HEK293 (cell line): Measurements from ENCODE around the gene RNPEP.
A peak's percentile ranks its signal among the peaks of the same experiment; 100 is the strongest.

Experiments used
- ATF2 ChIP-seq: fragments of 450-650 bp; formaldehyde crosslinking; IDR thresholded peaks from 2 replicates; pipeline ENCODE4 v1.5.1; 2016; ENCODE audit warnings: missing biosample characterization, missing genetic modification characterization, low read depth
- BCL11A ChIP-seq: fragments of 450-650 bp; formaldehyde crosslinking; IDR thresholded peaks from 2 replicates; pipeline ENCODE4 v1.5.1; 2016; ENCODE audit warnings: low read depth, missing biosample characterization, missing genetic modification characterization
- GLI2 ChIP-seq: fragments of 450-650 bp; formaldehyde crosslinking; IDR thresholded peaks from 2 replicates; pipeline ENCODE4; 2017; ENCODE audit warnings: missing biosample characterization, missing genetic modification characterization, low read depth, borderline replicate concordance
- IKZF3 ChIP-seq: fragments of 450-650 bp; IDR thresholded peaks from 2 replicates; pipeline ENCODE4 v1.5.0; 2018; ENCODE audit warnings: missing biosample characterization, mild to moderate bottlenecking, missing genetic modification characterization, moderate library complexity
- KLF10 ChIP-seq: fragments of 450-650 bp; IDR thresholded peaks from 2 replicates; pipeline ENCODE4 v1.5.1; 2018; ENCODE audit warnings: missing biosample characterization, mild to moderate bottlenecking, missing genetic modification characterization
- KLF8 ChIP-seq: fragments of 450-650 bp; formaldehyde crosslinking; IDR thresholded peaks from 2 replicates; pipeline ENCODE4 v1.5.1; 2016; ENCODE audit warnings: missing biosample characterization, missing genetic modification characterization
- MYNN ChIP-seq: fragments of 450-650 bp; formaldehyde crosslinking; IDR thresholded peaks from 2 replicates; pipeline ENCODE4 v1.5.1; 2016; ENCODE audit warnings: missing biosample characterization, missing genetic modification characterization, borderline replicate concordance
- YY1 ChIP-seq: fragments of 450-650 bp; formaldehyde crosslinking; IDR thresholded peaks from 2 replicates; pipeline ENCODE4 v1.5.1; 2018; ENCODE audit warnings: missing biosample characterization, missing genetic modification characterization
- ZBTB1 ChIP-seq: fragments of 450-650 bp; formaldehyde crosslinking; IDR thresholded peaks from 2 replicates; pipeline ENCODE4 v1.5.1; 2016; ENCODE audit warnings: missing biosample characterization, missing genetic modification characterization
- ZBTB48 ChIP-seq: fragments of 450-650 bp; formaldehyde crosslinking; IDR thresholded peaks from 2 replicates; pipeline ENCODE4 v1.5.1; 2016; ENCODE audit warnings: missing biosample characterization, missing genetic modification characterization
- ZBTB8A ChIP-seq: fragments of 450-650 bp; formaldehyde crosslinking; IDR thresholded peaks from 2 replicates; pipeline ENCODE4 v1.5.1; 2016; ENCODE audit warnings: missing biosample characterization, missing genetic modification characterization
- ZFP41 ChIP-seq: fragments of 450-650 bp; formaldehyde crosslinking; IDR thresholded peaks from 2 replicates; pipeline ENCODE4 v1.5.1; 2016; ENCODE audit warnings: missing biosample characterization, missing genetic modification characterization, borderline replicate concordance
- ZNF132 ChIP-seq: fragments of 450-650 bp; formaldehyde crosslinking; IDR thresholded peaks from 2 replicates; pipeline ENCODE4 v1.5.1; 2017; ENCODE audit warnings: missing biosample characterization, missing genetic modification characterization, borderline replicate concordance
- ZNF175 ChIP-seq: fragments of 450-650 bp; formaldehyde crosslinking; IDR thresholded peaks from 2 replicates; pipeline ENCODE4 v1.5.1; 2016; ENCODE audit warnings: missing biosample characterization, missing genetic modification characterization
- ZNF214 ChIP-seq: fragments of 450-650 bp; formaldehyde crosslinking; IDR thresholded peaks from 2 replicates; pipeline ENCODE4 v1.5.1; 2017; ENCODE audit warnings: missing biosample characterization, mild to moderate bottlenecking, missing genetic modification characterization, borderline replicate concordance
- ZNF292 ChIP-seq: fragments of 450-650 bp; formaldehyde crosslinking; IDR thresholded peaks from 2 replicates; pipeline ENCODE4 v1.5.1; 2016; ENCODE audit warnings: low read depth, missing biosample characterization, missing genetic modification characterization, borderline replicate concordance
- ZNF391 ChIP-seq: fragments of 450-650 bp; formaldehyde crosslinking; IDR thresholded peaks from 2 replicates; pipeline ENCODE4 v1.5.1; 2016; ENCODE audit warnings: low read depth, missing biosample characterization, missing genetic modification characterization, borderline replicate concordance
- ZNF423 ChIP-seq: fragments of 450-650 bp; formaldehyde crosslinking; IDR thresholded peaks from 2 replicates; pipeline ENCODE4 v1.5.1; 2016; ENCODE audit warnings: missing biosample characterization, missing genetic modification characterization
- ZNF501 ChIP-seq: fragments of 450-650 bp; formaldehyde crosslinking; IDR thresholded peaks from 2 replicates; pipeline ENCODE4 v1.5.1; 2016; ENCODE audit warnings: missing biosample characterization, missing genetic modification characterization
- ZNF600 ChIP-seq: fragments of 450-650 bp; formaldehyde crosslinking; IDR thresholded peaks from 2 replicates; pipeline ENCODE4 v1.5.1; 2016; ENCODE audit warnings: missing biosample characterization, missing genetic modification characterization
- ZNF610 ChIP-seq: fragments of 450-650 bp; formaldehyde crosslinking; IDR thresholded peaks from 2 replicates; pipeline ENCODE4 v1.5.1; 2016; ENCODE audit warnings: missing biosample characterization, missing genetic modification characterization, borderline replicate concordance
- ZNF626 ChIP-seq: fragments of 450-650 bp; sonication (Bioruptor Pico); formaldehyde crosslinking; IDR thresholded peaks from 2 replicates; pipeline ENCODE4 v1.5.1; 2018; ENCODE audit warnings: missing biosample characterization, missing genetic modification characterization, inconsistent platforms
- ZNF692 ChIP-seq: fragments of 450-650 bp; formaldehyde crosslinking; IDR thresholded peaks from 2 replicates; pipeline ENCODE4 v1.5.1; 2016; ENCODE audit warnings: missing biosample characterization, missing genetic modification characterization
- ZNF76 ChIP-seq: fragments of 450-650 bp; formaldehyde crosslinking; IDR thresholded peaks from 2 replicates; pipeline ENCODE4; 2016; ENCODE audit warnings: low read depth, missing biosample characterization, missing genetic modification characterization, borderline replicate concordance
- ZNF776 ChIP-seq: fragments of 450-650 bp; formaldehyde crosslinking; IDR thresholded peaks from 2 replicates; pipeline ENCODE4 v1.5.0; 2017; ENCODE audit warnings: missing biosample characterization, missing genetic modification characterization, borderline replicate concordance
- ZSCAN16 ChIP-seq: fragments of 450-650 bp; formaldehyde crosslinking; IDR thresholded peaks from 2 replicates; pipeline ENCODE4 v1.5.1; 2016; ENCODE audit warnings: missing biosample characterization, missing genetic modification characterization
- ZSCAN23 ChIP-seq: fragments of 450-650 bp; formaldehyde crosslinking; IDR thresholded peaks from 2 replicates; pipeline ENCODE4 v1.5.1; 2016; ENCODE audit warnings: missing biosample characterization, missing genetic modification characterization
- ZSCAN30 ChIP-seq: fragments of 450-650 bp; IDR thresholded peaks from 2 replicates; pipeline ENCODE4 v1.5.1; 2018; ENCODE audit warnings: missing biosample characterization, mild to moderate bottlenecking, missing genetic modification characterization, moderate library complexity
- TF ChIP-seq, protein P1 (sequence below): sonication (generic); formaldehyde crosslinking; IDR thresholded peaks from 2 replicates; pipeline ENCODE4 v1.8.1; 2022; ENCODE audit warnings: mild to moderate bottlenecking, moderate library complexity, missing genetic modification reagents
- TF ChIP-seq, protein P2 (sequence below): fragments of 450-650 bp; formaldehyde crosslinking; IDR thresholded peaks from 2 replicates; pipeline ENCODE4 v1.5.1; 2016; ENCODE audit warnings: missing biosample characterization, missing genetic modification characterization, borderline replicate concordance
- TF ChIP-seq, protein P3 (sequence below): fragments of 450-650 bp; formaldehyde crosslinking; IDR thresholded peaks from 2 replicates; pipeline ENCODE4 v1.5.1; 2017; ENCODE audit warnings: missing biosample characterization, missing genetic modification characterization
- TF ChIP-seq, protein P4 (sequence below): fragments of 450-650 bp; formaldehyde crosslinking; IDR thresholded peaks from 2 replicates; pipeline ENCODE4 v1.5.1; 2016; ENCODE audit warnings: missing biosample characterization, missing genetic modification characterization

Gene RNPEP

GRCh38 chr1:202009326-202010179, 27.1 kb downstream of the RNPEP start (continued):
- TF ChIP-seq, protein P1, sequence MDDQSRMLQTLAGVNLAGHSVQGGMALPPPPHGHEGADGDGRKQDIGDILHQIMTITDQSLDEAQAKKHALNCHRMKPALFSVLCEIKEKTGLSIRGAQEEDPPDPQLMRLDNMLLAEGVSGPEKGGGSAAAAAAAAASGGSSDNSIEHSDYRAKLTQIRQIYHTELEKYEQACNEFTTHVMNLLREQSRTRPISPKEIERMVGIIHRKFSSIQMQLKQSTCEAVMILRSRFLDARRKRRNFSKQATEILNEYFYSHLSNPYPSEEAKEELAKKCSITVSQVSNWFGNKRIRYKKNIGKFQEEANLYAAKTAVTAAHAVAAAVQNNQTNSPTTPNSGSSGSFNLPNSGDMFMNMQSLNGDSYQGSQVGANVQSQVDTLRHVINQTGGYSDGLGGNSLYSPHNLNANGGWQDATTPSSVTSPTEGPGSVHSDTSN (CRISPR knock-in tag), result no peak
- TF ChIP-seq ZBTB1 (tag by site-specific recombination), result no peak
- TF ChIP-seq ZBTB8A, result no peak
- no peak for TF ChIP-seq ZNF501 (tag by site-specific recombination)
- no peak for TF ChIP-seq BCL11A (tag by site-specific recombination)
- TF ChIP-seq ZNF600 (tag by site-specific recombination), result 0 out of 2 replicates have a peak, but pooled peaks have one; percentile 15
- TF ChIP-seq ZBTB48, result 0 out of 2 replicates have a peak, but pooled peaks have one; percentile 39
- no peak for TF ChIP-seq KLF10 (tag by site-specific recombination)
- TF ChIP-seq ZNF776 (tag by site-specific recombination), result no peak
- no peak for TF ChIP-seq MYNN (tag by site-specific recombination)
- TF ChIP-seq ZNF76 (tag by site-specific recombination), result no peak
- TF ChIP-seq ZNF214, result no peak
- TF ChIP-seq, protein P2, sequence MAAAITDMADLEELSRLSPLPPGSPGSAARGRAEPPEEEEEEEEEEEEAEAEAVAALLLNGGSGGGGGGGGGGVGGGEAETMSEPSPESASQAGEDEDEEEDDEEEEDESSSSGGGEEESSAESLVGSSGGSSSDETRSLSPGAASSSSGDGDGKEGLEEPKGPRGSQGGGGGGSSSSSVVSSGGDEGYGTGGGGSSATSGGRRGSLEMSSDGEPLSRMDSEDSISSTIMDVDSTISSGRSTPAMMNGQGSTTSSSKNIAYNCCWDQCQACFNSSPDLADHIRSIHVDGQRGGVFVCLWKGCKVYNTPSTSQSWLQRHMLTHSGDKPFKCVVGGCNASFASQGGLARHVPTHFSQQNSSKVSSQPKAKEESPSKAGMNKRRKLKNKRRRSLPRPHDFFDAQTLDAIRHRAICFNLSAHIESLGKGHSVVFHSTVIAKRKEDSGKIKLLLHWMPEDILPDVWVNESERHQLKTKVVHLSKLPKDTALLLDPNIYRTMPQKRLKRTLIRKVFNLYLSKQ (tag by site-specific recombination), result no peak
- TF ChIP-seq ZNF423 (tag by site-specific recombination), result no peak
- TF ChIP-seq IKZF3 (tag by site-specific recombination), result peak; percentile 59; the same call in 1 of the 2 replicates
- TF ChIP-seq, protein P3, sequence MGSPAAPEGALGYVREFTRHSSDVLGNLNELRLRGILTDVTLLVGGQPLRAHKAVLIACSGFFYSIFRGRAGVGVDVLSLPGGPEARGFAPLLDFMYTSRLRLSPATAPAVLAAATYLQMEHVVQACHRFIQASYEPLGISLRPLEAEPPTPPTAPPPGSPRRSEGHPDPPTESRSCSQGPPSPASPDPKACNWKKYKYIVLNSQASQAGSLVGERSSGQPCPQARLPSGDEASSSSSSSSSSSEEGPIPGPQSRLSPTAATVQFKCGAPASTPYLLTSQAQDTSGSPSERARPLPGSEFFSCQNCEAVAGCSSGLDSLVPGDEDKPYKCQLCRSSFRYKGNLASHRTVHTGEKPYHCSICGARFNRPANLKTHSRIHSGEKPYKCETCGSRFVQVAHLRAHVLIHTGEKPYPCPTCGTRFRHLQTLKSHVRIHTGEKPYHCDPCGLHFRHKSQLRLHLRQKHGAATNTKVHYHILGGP (tag by site-specific recombination), result no peak
- no peak for TF ChIP-seq ZSCAN16 (tag by site-specific recombination)
- no peak for TF ChIP-seq ZNF391 (tag by site-specific recombination)
- TF ChIP-seq ATF2 (tag by site-specific recombination), result peak; percentile 83; the same call in 1 of the 2 replicates
- TF ChIP-seq, protein P4, sequence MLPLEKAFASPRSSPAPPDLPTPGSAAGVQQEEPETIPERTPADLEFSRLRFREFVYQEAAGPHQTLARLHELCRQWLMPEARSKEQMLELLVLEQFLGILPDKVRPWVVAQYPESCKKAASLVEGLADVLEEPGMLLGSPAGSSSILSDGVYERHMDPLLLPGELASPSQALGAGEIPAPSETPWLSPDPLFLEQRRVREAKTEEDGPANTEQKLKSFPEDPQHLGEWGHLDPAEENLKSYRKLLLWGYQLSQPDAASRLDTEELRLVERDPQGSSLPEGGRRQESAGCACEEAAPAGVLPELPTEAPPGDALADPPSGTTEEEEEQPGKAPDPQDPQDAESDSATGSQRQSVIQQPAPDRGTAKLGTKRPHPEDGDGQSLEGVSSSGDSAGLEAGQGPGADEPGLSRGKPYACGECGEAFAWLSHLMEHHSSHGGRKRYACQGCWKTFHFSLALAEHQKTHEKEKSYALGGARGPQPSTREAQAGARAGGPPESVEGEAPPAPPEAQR (tag by site-specific recombination), result no peak
- TF ChIP-seq YY1 (tag by site-specific recombination), result no peak
- no peak for TF ChIP-seq ZNF626 (tag by site-specific recombination)
- no peak for TF ChIP-seq ZFP41 (tag by site-specific recombination)
- TF ChIP-seq KLF8 (tag by site-specific recombination), result no peak
- no peak for TF ChIP-seq ZNF132 (tag by site-specific recombination)
- TF ChIP-seq ZNF692 (tag by site-specific recombination), result peak; percentile 86
- TF ChIP-seq ZNF610 (tag by site-specific recombination), result no peak
- TF ChIP-seq GLI2 (tag by site-specific recombination), result no peak
- TF ChIP-seq ZSCAN23 (tag by site-specific recombination), result no peak
- no peak for TF ChIP-seq ZNF292 (tag by site-specific recombination)
- no peak for TF ChIP-seq ZSCAN30 (tag by site-specific recombination)
- TF ChIP-seq ZNF175, result no peak
